GM12878 (cell line): ENCODE data around the gene FBXL16. TPM values are rescaled to one million over a fixed set of nuclear protein-coding genes. Genes with fewer than 3 reads are reported as not detected.
A peak's percentile ranks its signal among the peaks of the same experiment; 100 is the strongest.

ENCODE experiments used
- ATAC-seq: fragments of 200-7000 bp; cut with Tn5 transposase; 3 replicates; pipeline ENCODE4 v1.9.1; 2020; ENCODE audit warnings: mild to moderate bottlenecking, moderate library complexity
- BruUV-seq: library from RNA; stranded (reverse); fragments of 400-500 nt; replicated peaks from 2 replicates; lab custom pipeline; 2021; lab: Mats Ljungman, UMichigan
- CTCF ChIA-PET: fragments of 300-600 bp; sonication (Branson Sonifier 250); formaldehyde crosslinking; extraction: SDS; loops from one replicate; lab custom pipeline; 2021; ENCODE audit warnings: inconsistent platforms; lab: Yijun Ruan, JAX
- POLR2A ChIA-PET: fragments of 350-600 bp; formaldehyde crosslinking; extraction: SDS; loops from one replicate; lab custom pipeline; 2021; ENCODE audit warnings: inconsistent platforms; lab: Charles Lee
- RAD21 ChIA-PET: fragments of 300-600 bp; sonication (Branson Sonifier 250); formaldehyde crosslinking; loops from one replicate; lab custom pipeline; 2023; ENCODE audit warnings: antibody characterized with exemption; ENCODE audit not compliant: unreplicated experiment; lab: Charles Lee
- SMC1A ChIA-PET: fragments of 300-600 bp; sonication (Branson Sonifier 250); formaldehyde crosslinking; loops from one replicate; lab custom pipeline; 2023; ENCODE audit not compliant: unreplicated experiment, uncharacterized antibody; lab: Charles Lee
- DNase-seq: peaks from one replicate; pipeline ENCODE4 v3.0.0-alpha.2; 2011; ENCODE audit warnings: low read depth, low spot score
- FAIRE-seq: peaks from 3 replicates; lab custom pipeline; 2011; peaks lifted over from hg19 to GRCh38; lab: Jason Lieb, UNC
- H2AFZ ChIP-seq: 2 replicates; pipeline ENCODE4 v1.6.0; 2011; ENCODE audit warnings: low read depth, low read length, control low read depth; ENCODE audit not compliant: control insufficient read depth
- H3K27ac ChIP-seq: 2 replicates; pipeline ENCODE4 v1.5.1; 2011; ENCODE audit warnings: control low read depth; ENCODE audit not compliant: control insufficient read depth, insufficient read depth
- H3K27me3 ChIP-seq, 2 experiments: replicated peaks in 1 of 2; 2 replicates each; pipeline versions ENCODE4 v1.6.0 to v1.6.1; 2011; ENCODE audit warnings: low read length in 1 of 2; ENCODE audit not compliant: control insufficient read depth in 2 of 2, insufficient read depth in 2 of 2
- H3K36me3 ChIP-seq, 2 experiments: 2 replicates each; pipeline ENCODE4 v1.5.1; 2011; ENCODE audit warnings: low read length in 1 of 2; ENCODE audit not compliant: control insufficient read depth in 2 of 2, insufficient read depth in 2 of 2
- H3K4me1 ChIP-seq: 2 replicates; pipeline ENCODE4 v1.6.1; 2011; ENCODE audit warnings: mild to moderate bottlenecking, low read length, moderate library complexity, mixed read lengths; ENCODE audit not compliant: control insufficient read depth, insufficient read depth
- H3K4me2 ChIP-seq: 2 replicates; pipeline ENCODE4 v1.6.0; 2011; ENCODE audit warnings: control low read depth; ENCODE audit not compliant: control insufficient read depth, insufficient read depth
- H3K4me3 ChIP-seq: fragments of 200-600 bp; sonication (generic); 2 replicates; pipeline ENCODE4 v1.5.1; 2016
- H3K79me2 ChIP-seq: 2 replicates; pipeline ENCODE4 v1.6.0; 2011; ENCODE audit warnings: low read length; ENCODE audit not compliant: control insufficient read depth, insufficient read depth
- H3K9ac ChIP-seq: 2 replicates; pipeline ENCODE4 v1.8.0; 2011; ENCODE audit warnings: low read length, control low read depth, mixed read lengths; ENCODE audit not compliant: control insufficient read depth, insufficient read depth
- H3K9me3 ChIP-seq: replicated peaks from 3 replicates; pipeline ENCODE4 v1.5.1; 2011; ENCODE audit warnings: mild to moderate bottlenecking, low read length; ENCODE audit not compliant: control insufficient read depth, insufficient read depth
- H4K20me1 ChIP-seq: 2 replicates; pipeline ENCODE4 v1.6.0; 2011; ENCODE audit not compliant: control insufficient read depth, insufficient read depth
- ASH2L ChIP-seq: fragments of 300-600, 200-600 bp; sonication (generic); IDR thresholded peaks from 2 replicates; pipeline ENCODE4 v1.6.1; 2017; ENCODE audit warnings: low read depth, mild to moderate bottlenecking, borderline replicate concordance
- BMI1 ChIP-seq: fragments of 450-650 bp; IDR thresholded peaks from 2 replicates; pipeline ENCODE4 v1.6.1; 2016; ENCODE audit warnings: mild to moderate bottlenecking, moderate library complexity, borderline replicate concordance
- DPF2 ChIP-seq: fragments of 450-650 bp; IDR thresholded peaks from 2 replicates; pipeline ENCODE4 v1.6.1; 2017; ENCODE audit warnings: mild to moderate bottlenecking
- E2F8 ChIP-seq: fragments of 450-650 bp; IDR thresholded peaks from 2 replicates; pipeline ENCODE4 v1.6.1; 2018; ENCODE audit warnings: mild to moderate bottlenecking, low read depth, moderate library complexity; ENCODE audit not compliant: partially characterized antibody
- EGR1 ChIP-seq, 2 experiments: IDR thresholded peaks; 1 replicate in 1 of 2; 2 replicates in 1 of 2; pipeline ENCODE4 v1.6.1; 2011 to 2012; ENCODE audit warnings: low read depth in 2 of 2, low read length in 2 of 2, borderline replicate concordance in 1 of 2, mild to moderate bottlenecking in 1 of 2, moderate library complexity in 1 of 2
- HCFC1 ChIP-seq: fragments of 150-350 bp; IDR thresholded peaks from 2 replicates; pipeline ENCODE4 v1.6.1; 2014; ENCODE audit warnings: low read length
- KDM1A ChIP-seq: fragments of 200-600 bp; sonication (generic); IDR thresholded peaks from 2 replicates; pipeline ENCODE4 v1.6.1; 2016; ENCODE audit warnings: borderline replicate concordance
- NKRF ChIP-seq: fragments of 450-650 bp; conservative IDR thresholded peaks from 2 replicates; pipeline ENCODE4 v1.6.1; 2017; ENCODE audit warnings: mild to moderate bottlenecking, moderate library complexity
- NR2C1 ChIP-seq: fragments of 450-650 bp; IDR thresholded peaks from 2 replicates; pipeline ENCODE4 v1.6.1; 2017; ENCODE audit warnings: antibody characterized with exemption, mild to moderate bottlenecking, moderate library complexity
- RB1 ChIP-seq: fragments of 450-650 bp; formaldehyde crosslinking; IDR thresholded peaks from 2 replicates; pipeline ENCODE4 v1.6.1; 2017; ENCODE audit warnings: mild to moderate bottlenecking, borderline replicate concordance
- RCOR1 ChIP-seq: conservative IDR thresholded peaks from 2 replicates; pipeline ENCODE4 v1.6.1; 2012; ENCODE audit warnings: low read depth, low read length, improper control_type of control experiment
- RELB ChIP-seq: fragments of 450-650 bp; IDR thresholded peaks from 2 replicates; pipeline ENCODE4 v1.6.1; 2017; ENCODE audit warnings: low read depth, mild to moderate bottlenecking, moderate library complexity
- SREBF2 ChIP-seq: IDR thresholded peaks from 2 replicates; pipeline ENCODE4 v1.6.1; 2012; ENCODE audit warnings: mild to moderate bottlenecking, low read length
- TCF12 ChIP-seq: IDR thresholded peaks from 2 replicates; pipeline ENCODE4 v1.6.1; 2011; ENCODE audit warnings: low read depth, mild to moderate bottlenecking, low read length
- TCF3 ChIP-seq: IDR thresholded peaks from 2 replicates; pipeline ENCODE4 v1.6.1; 2012; ENCODE audit warnings: low read depth, mild to moderate bottlenecking, low read length, borderline replicate concordance; ENCODE audit not compliant: insufficient read depth
- YY1 ChIP-seq: IDR thresholded peaks from 2 replicates; pipeline ENCODE4 v1.6.1; 2011; ENCODE audit warnings: low read depth, mild to moderate bottlenecking, low read length
- ZBED1 ChIP-seq: IDR thresholded peaks from 2 replicates; pipeline ENCODE4 v1.6.1; 2016; ENCODE audit warnings: borderline replicate concordance
- WGBS: methylation state at CpG from one replicate; pipeline ENCODE4 v1.1.6; 2016; ENCODE audit warnings: low lambda C conversion rate; ENCODE audit not compliant: insufficient replicate concordance, insufficient coverage; ENCODE audit errors: missing lambda C conversion rate; 5-methylcytosine and 5-hydroxymethylcytosine counted together
- in situ Hi-C: fragments of 300-500 bp; cut with MboI; formaldehyde crosslinking; loops from 9 replicates; pipeline ENCODE4 v1.14.3; 2018; ENCODE audit warnings: mixed read lengths
- intact Hi-C: fragments of 100-400 bp; cut with micrococcal nuclease; formaldehyde crosslinking; loops from one replicate; pipeline ENCODE4 v1.14.2; 2022; ENCODE audit not compliant: unreplicated experiment
- polyA plus RNA-seq, 11 experiments: library from polyadenylated mRNA; depleted of rRNA in 4 of 11; unstranded in 6 of 11; stranded (reverse) in 5 of 11; fragments of >200 nt; fragmentation: Nextera tagmentation in 4 of 11; fragmentation: Illumina TruSeq in 1 of 11; extraction: Ambion mirVana in 4 of 11; extraction: Trizol in 1 of 11; gene quantifications; 1 replicate in 1 of 11; 2 replicates in 10 of 11; pipeline versions ENCODE4 v1.2.1 to v1.2.3, GENCODE V29; 2011 to 2016; ENCODE audit warnings: inconsistent platforms in 2 of 11, missing spikeins in 2 of 11, low read depth in 1 of 11
- total RNA-seq, 4 experiments: library from RNA; depleted of rRNA in 3 of 4; stranded (reverse); fragments of >200 nt in 3 of 4; fragmentation: Illumina TruSeq in 1 of 4; extraction: Trizol in 1 of 4; gene quantifications; 2 replicates each; pipeline versions ENCODE4 v1.2.1 to v1.2.3, GENCODE V29; 2013 to 2021

Gene FBXL16
- total and polyA plus RNA-seq, 10 of the 15 experiments (the other 5 are each of a cell fraction or from before 2014, with no cell fraction given), result 0.13 to 1.4 (median 0.24) TPM

- intact Hi-C loops, result no loop called here
- Histone ChIP-seq H3K27ac (peak overlapping the region; percentile 80), H3K4me2 (peak overlapping the region; percentile 95), H3K4me1 (peaks cover 9% of the 10 kb centered on the region), H3K4me3 (peak overlapping the region; percentile 70), H3K79me2 (peaks cover 24% of the 10 kb centered on the region), H2AFZ (no peak overlapping the region; the same call in 1 of the 2 replicates), H3K36me3 (peaks cover 0 to 2% of the 10 kb centered on the region in 2 experiments; a peak in 2 of 4 replicates), H3K27me3 (no peaks in the 10 kb centered on the region), H3K9ac (peak overlapping the region; percentile 92), H3K9me3 (no peaks in the 10 kb centered on the region), H4K20me1 (no peaks in the 10 kb centered on the region)
- ChIA-PET CTCF (interaction anchor here (0.6 to 3.1 kb wide), 8 partner anchors 10 to 47 kb away, joined by 3 to 11 read pairs (median 4); partner anchors contain the start of genes JMJD8, METTL26 and RHOT2), SMC1A (interaction anchor here (0.8 kb wide), 1 partner anchor 12 kb away, joined by 5 read pairs; the partner anchor contains the start of gene METTL26), POLR2A (interaction anchor here (1.1 to 1.4 kb wide), 2 partner anchors 12 to 32 kb away, joined by 4 read pairs; partner anchors contain the start of genes METTL26 and STUB1), RAD21 (interaction anchor here (1.8 to 3.4 kb wide), 2 partner anchors 12 kb away, joined by 7 to 13 read pairs; partner anchors contain the start of gene METTL26)
- peak; percentile 69 for ATAC-seq
- WGBS, result 1% methylated on average over 24 of the region's 24 CpGs
- no TSS peak for BruUV-seq
- DNase-seq, result no peak
- peak; percentile 87 for FAIRE-seq
- in situ Hi-C loops, result no loop called here
- no peak; the same call in 1 of the 2 replicates for TF ChIP-seq ZBED1
- 0 out of 2 replicates have a peak, but pooled peaks have one; percentile 17 for TF ChIP-seq RELB
- TF ChIP-seq KDM1A, result no peak
- TF ChIP-seq NR2C1, result no peak
- TF ChIP-seq DPF2, result no peak
- peak; percentile 65; the same call in 1 of the 2 replicates for TF ChIP-seq TCF12
- no peak for TF ChIP-seq BMI1
- no peak for TF ChIP-seq RCOR1
- no peak for TF ChIP-seq E2F8
- TF ChIP-seq TCF3, result 0 out of 2 replicates have a peak, but pooled peaks have one; percentile 35
- peak in 1 of 2 experiments; percentile 4; a peak in 1 of 3 replicates for TF ChIP-seq EGR1 (IDR thresholded peaks at IDR 0.05; ENCODE audit: borderline replicate concordance in 1 of 2, low read depth in 2 of 2, low read length in 2 of 2)
- TF ChIP-seq HCFC1, result no peak
- peak; percentile 90 for TF ChIP-seq YY1
- TF ChIP-seq SREBF2, result no peak
- TF ChIP-seq RB1, result 0 out of 2 replicates have a peak, but pooled peaks have one; percentile 41
- TF ChIP-seq ASH2L, result no peak
- 0 out of 2 replicates have a peak, but pooled peaks have one; percentile 21 for TF ChIP-seq NKRF
Measured at GRCh38 chr16:648071-648780, 57.4 kb downstream of the FBXL16 start.
